SIG-M5 treated with dmso at 0.1 percent for 504 hours (cell line): Measurements from ENCODE around the gene GSTM4.
A peak's percentile ranks its signal among the peaks of the same experiment; 100 is the strongest.
"Not testable (repeated sequence)": the region's sequence is repeated elsewhere in the genome, so short reads cannot be mapped to it uniquely, and the experiment has no call there.

Source experiments
- DNase-seq: peaks from one replicate; lab custom pipeline; 2025; ENCODE audit not compliant: unreplicated experiment; lab: John Stamatoyannopoulos, UW

Gene GSTM4

GRCh38 chr1:109637446-109637845 is 18.5 kb upstream of the GSTM4 start:
- no peak for DNase-seq

GRCh38 chr1:109639063-109639840 is 16.6 kb upstream of the GSTM4 start:
- DNase-seq = no peak

DNA sequence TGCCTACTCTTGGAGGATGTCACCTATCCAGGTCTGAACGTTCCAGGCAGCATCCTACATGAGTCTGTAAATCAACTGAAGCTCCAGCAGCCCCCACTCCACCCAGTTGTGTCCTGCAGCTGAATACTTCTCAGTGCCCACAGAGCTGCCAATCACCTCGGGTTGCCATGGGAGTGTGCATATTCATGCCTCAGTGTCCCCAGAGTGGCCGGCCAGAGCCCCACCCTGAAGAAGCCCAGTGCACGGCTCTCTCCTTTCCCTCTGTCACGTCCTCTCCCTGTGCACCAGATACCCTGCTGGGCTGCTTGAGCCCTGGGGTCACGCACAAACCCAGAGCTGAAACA is 16.1 kb upstream of the GSTM4 start:
- no peak for DNase-seq

DNA sequence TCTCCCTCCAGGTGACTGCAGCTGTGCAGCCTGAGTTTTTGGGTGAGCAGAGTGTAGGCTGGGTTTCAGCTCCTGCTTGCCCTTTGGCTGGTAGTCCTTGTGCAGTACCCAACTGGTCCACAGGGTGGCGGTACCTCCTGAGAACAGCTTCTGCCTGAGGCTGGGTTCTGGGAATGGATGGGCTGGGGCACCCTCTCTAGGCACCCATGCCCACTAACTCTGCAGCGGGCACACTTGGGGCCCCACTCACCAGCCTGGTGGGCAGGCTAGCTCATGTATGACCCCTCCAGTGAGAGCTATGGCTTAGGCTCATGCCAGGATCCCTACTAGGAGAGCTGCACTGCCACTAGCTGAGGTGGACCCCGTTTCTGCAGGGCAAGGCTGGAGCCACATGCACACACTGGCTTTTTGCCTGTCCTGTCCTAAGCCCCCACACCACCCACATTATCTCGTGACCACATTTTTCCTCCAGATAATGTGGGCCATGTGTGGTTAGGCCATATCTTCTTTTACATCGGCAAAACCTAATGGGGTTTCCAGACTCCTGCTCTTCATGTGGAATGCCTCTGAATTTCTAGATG is 15.5 kb upstream of the GSTM4 start:
- DNase-seq = peak; percentile 58

DNA sequence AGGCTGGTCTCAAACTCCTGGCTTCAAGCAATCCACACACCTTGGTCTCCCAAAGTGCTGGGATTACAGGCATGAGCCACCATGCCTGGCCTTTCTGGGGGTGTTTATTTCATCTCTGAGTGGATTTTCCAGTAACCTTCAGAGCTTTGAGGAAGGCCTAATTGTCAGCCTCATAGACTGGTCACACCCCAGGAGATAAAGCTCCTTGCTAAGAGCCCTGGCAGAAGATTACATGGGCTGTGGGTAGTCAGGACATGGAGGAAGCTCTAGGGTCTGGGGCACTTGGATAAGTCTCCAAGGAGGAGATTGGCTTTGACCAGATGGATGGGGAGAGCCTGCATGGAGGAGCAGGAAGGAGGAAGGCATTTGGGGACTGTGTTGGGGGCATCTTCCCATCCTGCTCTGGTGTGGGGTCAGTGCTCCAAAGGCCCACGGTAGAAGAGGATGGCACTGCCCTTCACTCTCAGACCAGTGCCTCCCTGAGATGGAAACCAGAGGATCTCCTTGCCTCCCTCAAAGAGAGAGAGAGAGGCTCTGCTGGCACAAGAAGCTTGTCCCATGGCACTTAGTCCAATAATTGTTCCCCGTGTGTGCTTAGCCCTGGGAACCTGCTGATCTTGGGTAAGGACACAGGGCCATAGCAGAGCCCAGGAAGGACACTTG is 14.7 kb upstream of the GSTM4 start:
- DNase-seq = no peak

- DNase-seq = no peak
Observed at GRCh38 chr1:109641861-109642260, 14.0 kb upstream of the GSTM4 start.

DNA sequence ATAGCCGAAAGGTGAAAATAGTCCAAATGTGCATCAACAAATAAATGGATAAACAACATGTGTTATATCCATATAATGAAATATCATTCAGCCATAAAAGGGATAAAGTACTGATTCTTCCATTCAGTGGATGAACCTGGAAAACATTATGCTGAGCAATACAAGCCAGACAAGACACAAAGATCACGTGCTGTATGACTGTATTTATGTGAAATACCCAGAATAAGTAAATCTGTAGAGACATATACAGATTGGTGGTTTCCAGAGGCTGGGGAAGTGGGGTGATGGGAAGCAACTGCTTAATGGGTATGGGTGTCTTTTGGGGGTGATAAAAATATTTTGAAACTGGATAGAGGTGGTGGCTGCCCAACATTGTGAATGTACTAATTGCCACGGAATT is 13.3 kb upstream of the GSTM4 start:
- no peak for DNase-seq

DNA sequence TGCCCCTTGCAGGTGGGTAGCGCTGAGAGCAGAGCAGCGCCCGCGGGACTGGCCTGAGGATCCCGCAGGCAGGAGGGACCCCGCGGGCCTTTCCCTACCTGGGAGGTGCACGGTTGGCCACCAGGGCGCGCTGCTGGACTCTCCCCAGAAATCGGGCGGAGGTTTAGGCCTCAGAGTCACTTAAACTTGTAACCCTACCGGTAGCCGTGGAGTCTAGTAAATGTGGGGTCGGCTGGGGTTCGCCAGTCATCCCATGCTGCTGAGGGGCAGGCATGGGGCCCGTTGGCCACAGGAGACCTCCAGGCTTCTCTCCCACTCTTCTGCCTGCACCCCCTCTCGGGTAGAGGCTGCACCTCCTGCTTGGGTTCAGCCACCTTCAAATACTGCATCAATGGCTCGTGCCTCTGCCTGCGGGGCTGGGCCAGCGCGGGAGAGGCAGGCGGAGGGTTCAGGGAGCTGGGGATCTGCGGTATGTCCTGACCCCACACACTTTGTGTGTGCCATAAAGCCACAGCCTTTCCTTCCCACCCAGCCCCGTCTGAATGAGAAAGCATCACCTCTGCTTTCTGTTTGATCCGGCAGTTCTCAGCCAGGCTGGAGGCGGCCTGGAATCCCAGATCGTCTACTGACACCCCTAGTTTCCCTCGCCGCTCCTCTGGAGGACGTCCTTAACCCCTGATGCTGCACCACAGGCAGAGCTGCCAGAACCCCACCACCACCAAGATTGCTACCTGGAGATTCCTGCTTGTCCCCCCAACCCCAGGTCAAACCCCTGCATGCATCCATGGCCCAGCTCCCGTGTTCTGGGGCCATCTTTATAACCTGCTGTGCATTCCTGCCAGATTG is 12.3 kb upstream of the GSTM4 start:
- DNase-seq = peak; percentile 68

DNA sequence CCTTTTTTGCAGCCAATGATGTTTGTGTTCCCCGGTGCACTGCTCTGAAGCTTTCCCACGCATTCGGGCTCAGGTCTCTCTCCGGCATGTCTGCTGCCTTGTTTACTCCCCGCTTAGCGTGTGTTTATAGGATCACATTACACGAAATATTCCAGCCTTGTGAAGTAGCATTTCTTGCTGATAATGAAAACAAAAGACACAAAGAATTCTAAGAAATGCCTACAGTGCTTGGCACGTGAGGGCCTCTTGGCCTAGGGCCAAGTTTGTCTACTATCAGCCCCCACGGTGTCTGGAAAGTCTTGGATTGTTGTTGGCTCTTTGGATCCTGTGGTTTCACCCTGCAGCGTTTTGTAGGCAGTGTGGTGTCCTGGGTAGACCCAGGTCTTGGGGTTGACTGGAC is 11.2 kb upstream of the GSTM4 start:
- no peak for DNase-seq

DNA sequence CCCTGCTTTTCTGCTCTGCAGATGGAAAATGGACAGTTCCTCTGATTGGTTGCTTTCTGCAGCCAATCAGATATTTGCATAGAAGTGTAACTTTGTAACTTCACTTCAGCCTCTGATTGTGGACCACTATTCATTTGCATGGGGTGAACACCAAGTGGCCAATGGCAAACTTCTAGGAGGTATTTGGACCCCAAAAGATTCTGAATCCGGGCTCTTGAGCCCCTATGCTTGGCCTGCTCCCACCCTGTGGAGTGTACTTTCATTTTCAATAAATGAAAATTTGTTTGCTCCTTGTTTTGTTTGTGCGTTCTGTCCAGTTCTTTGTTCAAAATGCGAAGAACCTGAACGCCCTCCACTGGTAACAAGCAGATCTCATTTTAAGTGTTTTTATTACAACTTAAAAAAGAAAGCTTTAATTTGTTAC is 6.4 kb upstream of the GSTM4 start:
- DNase-seq = peak; percentile 30

GRCh38 chr1:109650609-109651008 is 5.3 kb upstream of the GSTM4 start:
- DNase-seq = no peak

GRCh38 chr1:109652402-109652801 is 3.5 kb upstream of the GSTM4 start:
- no peak for DNase-seq

DNA sequence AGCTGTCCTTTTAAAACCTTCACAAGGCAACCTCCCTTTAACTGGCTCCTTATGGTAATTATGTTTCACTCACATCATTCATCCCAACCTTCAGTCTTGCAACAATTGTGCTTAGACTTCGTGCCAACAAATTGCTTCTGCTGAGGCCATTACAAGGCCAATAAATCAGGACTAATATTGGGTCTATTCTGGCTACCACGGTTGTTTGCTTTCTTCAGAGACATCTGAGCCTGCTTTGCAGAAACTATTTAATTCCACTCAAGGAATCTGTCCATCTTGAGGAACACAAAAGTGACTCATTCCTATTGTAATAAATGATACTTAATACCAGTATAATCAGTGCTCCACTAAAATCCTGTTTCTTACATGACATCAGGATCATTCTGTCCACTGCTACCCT is 2.6 kb upstream of the GSTM4 start:
- DNase-seq = no peak

GRCh38 chr1:109654519-109654918 is 1.4 kb upstream of the GSTM4 start:
- DNase-seq = no peak

GRCh38 chr1:109657395-109657794 is 1.5 kb downstream of the GSTM4 start:
- DNase-seq = no peak

DNA sequence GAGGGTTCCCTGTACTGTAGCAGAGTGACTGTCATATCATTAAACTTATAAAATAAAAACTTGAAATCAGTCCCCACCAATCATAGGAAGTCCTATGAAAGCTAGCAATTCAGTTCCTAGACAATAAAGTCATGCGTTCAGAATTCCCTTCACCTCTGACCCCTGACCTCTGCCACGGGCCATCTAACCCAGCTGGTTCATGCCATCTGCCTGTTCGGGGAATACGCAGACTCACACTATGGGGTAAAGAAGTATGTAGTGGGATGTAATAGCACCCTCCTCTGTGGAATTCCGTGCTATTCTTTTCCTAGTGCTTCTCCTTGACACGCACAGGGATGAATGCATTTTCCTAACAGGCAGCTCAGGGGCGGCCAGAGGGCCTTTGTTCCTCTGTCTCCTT is 2.1 kb downstream of the GSTM4 start:
- no peak for DNase-seq

- no peak for DNase-seq
Observed at GRCh38 chr1:109658533-109659042, 2.7 kb downstream of the GSTM4 start.

DNA sequence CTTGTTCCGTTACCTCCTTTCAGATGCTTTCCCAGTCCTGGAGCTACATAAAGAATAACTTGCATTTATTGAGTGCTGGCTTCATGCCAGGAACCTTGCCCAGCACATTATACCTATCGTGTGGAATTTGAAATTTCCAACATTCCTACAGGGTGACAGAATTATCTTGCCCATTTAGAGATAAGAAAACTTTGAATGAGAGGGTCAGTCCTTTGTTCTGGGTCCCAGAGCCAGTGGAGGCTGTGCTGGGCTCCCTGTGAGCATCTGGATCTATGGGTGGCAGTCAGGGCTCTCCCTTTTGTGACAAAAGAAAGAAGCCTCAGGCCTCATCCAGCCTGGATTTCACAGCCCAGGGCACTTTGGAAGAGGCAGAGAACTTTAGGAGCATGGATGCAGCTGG is 3.2 kb downstream of the GSTM4 start:
- no peak for DNase-seq

GRCh38 chr1:109659997-109660690 is 4.2 kb downstream of the GSTM4 start:
- no peak for DNase-seq

DNA sequence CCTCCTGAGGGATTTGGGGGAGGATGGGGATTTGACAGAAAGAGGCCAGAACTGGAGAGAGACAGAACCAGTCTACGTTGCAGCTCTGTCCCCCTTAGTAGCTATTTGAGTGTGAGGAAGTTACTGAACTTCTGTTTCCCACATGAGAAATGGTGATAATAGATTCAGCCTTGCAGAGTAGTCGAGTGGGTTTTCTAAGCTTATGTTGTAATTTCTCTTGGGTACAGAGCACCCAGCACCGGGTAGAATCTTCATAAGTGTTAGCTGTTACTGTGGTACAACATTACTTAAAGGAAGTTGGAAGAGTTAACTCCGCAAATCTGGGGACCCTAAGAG is 4.8 kb downstream of the GSTM4 start:
- DNase-seq = not testable (repeated sequence)

DNA sequence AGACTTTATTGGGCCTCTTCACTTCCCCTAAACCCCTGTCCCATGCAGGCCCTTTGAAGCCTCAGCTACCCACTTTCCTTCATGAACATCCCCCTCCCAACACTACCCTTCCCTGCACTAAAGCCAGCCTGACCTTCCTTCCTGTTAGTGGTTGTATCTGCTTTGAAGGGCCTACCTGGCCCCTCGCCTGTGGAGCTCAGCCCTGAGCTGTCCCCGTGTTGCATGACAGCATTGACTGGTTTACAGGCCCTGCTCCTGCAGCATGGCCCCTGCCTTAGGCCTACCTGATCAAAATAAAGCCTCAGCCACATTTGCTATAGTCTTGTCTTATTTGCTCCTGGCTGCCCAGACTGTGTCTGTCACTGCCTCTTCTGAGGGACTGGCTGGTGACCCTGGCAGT is 5.5 kb downstream of the GSTM4 start:
- no peak for DNase-seq
